ENCODE data around the gene FLVCR2.

DNA sequence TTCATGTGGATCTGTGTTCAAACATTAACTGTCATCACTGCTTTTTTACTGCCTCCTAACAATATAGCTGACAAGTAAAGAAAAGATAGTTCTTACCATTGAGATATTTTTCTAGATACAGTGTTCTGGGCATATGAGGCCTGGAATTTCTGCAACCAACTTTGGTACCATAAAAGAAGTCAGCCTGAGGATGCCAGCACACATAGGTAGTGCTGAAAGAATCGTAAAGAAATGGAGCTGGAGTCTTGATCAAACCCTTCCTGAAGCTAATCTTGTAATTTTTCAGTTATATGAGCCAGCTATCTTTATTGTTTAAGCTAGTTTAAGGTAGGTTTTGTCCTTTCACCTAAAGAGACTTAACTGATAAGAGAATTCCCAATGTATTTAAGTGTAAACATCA lies 70.9 kb downstream of the FLVCR2 start:
- no peak for TF ChIP-seq YY1 (IDR thresholded peaks at IDR 0.05; ENCODE audit: insufficient read depth, insufficient read length)
- TF ChIP-seq ZNF274 (IDR thresholded peaks at IDR 0.05; ENCODE audit: low read depth, low read length) = no peak
- TF ChIP-seq SUZ12 (IDR thresholded peaks at IDR 0.05; ENCODE audit: extremely low read depth, insufficient read depth, insufficient read length) = no peak

All from NT2/D1 (cell line).